HFF-Myc (cell line): ENCODE results near the gene LPCAT4.

Experiments
- DNase-seq: peaks from one replicate; pipeline ENCODE4 v3.0.0-alpha.2; 2011; ENCODE audit warnings: low read depth; ENCODE audit errors: extremely low read depth
- H3K4me3 ChIP-seq: replicated peaks from 2 replicates; pipeline ENCODE4 v1.5.1; 2011; ENCODE audit warnings: low read depth, mild to moderate bottlenecking, control low read depth, low read length
- TF ChIP-seq, protein P1 (sequence below): IDR thresholded peaks from 2 replicates; pipeline ENCODE4 v1.5.1; 2012; ENCODE audit warnings: mild to moderate bottlenecking, low read depth, low read length, control low read depth; ENCODE audit errors: missing control alignments

The LPCAT4 gene

GRCh38 chr15:34365091-34365825 is 1.7 kb downstream of the LPCAT4 start:
- DNase-seq, result no peak
- H3K4me3 ChIP-seq, result peak overlapping the region; percentile 85

GRCh38 chr15:34364041-34364440 is 3.0 kb downstream of the LPCAT4 start:
- TF ChIP-seq, protein P1, sequence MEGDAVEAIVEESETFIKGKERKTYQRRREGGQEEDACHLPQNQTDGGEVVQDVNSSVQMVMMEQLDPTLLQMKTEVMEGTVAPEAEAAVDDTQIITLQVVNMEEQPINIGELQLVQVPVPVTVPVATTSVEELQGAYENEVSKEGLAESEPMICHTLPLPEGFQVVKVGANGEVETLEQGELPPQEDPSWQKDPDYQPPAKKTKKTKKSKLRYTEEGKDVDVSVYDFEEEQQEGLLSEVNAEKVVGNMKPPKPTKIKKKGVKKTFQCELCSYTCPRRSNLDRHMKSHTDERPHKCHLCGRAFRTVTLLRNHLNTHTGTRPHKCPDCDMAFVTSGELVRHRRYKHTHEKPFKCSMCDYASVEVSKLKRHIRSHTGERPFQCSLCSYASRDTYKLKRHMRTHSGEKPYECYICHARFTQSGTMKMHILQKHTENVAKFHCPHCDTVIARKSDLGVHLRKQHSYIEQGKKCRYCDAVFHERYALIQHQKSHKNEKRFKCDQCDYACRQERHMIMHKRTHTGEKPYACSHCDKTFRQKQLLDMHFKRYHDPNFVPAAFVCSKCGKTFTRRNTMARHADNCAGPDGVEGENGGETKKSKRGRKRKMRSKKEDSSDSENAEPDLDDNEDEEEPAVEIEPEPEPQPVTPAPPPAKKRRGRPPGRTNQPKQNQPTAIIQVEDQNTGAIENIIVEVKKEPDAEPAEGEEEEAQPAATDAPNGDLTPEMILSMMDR, result no peak
- no peak overlapping the region for H3K4me3 ChIP-seq
- DNase-seq, result no peak

More at GRCh38 chr15:34365091-34365825, 1.7 kb downstream of the LPCAT4 start:
- TF ChIP-seq, protein P1, result no peak

GRCh38 chr15:34362047-34362773 is 4.8 kb downstream of the LPCAT4 start:
- no peak for DNase-seq
- H3K4me3 ChIP-seq, result no peak overlapping the region
- TF ChIP-seq, protein P1, result no peak

GRCh38 chr15:34361278-34361677 is 5.7 kb downstream of the LPCAT4 start:
- H3K4me3 ChIP-seq, result no peak overlapping the region
- TF ChIP-seq, protein P1, result no peak
- no peak for DNase-seq

- no peak overlapping the region for H3K4me3 ChIP-seq
- TF ChIP-seq, protein P1, result no peak
- DNase-seq, result no peak
Measured at GRCh38 chr15:34360298-34360697, 6.7 kb downstream of the LPCAT4 start.

- no peak overlapping the region for H3K4me3 ChIP-seq
- no peak for DNase-seq
- TF ChIP-seq, protein P1, result no peak
Measured at GRCh38 chr15:34359416-34359815, 7.6 kb downstream of the LPCAT4 start.
